ENCODE measurements around the gene ARHGAP27.

Gene ARHGAP27

GRCh38 chr17:45397796-45398195 lies 34.9 kb downstream of the ARHGAP27 start:
- Histone ChIP-seq H3K36me3 (peaks cover 0 to 57% (median 12%) of the 10 kb centered on the region in 3 donors), H3K4me3 (no peak overlapping the region), H3K27ac (no peak overlapping the region), H3K27me3 (peaks cover 0 to 3% of the 10 kb centered on the region in 2 donors), H3K4me1 (peaks cover 0 to 14% (median 9%) of the 10 kb centered on the region in 4 donors), H3K9me3 (no peaks in the 10 kb centered on the region)
- intact Hi-C loops (cut with DNase I; ENCODE audit: low total_unique reads) = no loop called here
- no peak for DNase-seq
- no peak for TF ChIP-seq CTCF (IDR thresholded peaks at IDR 0.05)

- H3K36me3 ChIP-seq = peaks cover 0 to 46% (median 4%) of the 10 kb centered on the region in 3 donors
- intact Hi-C loops (cut with DNase I; ENCODE audit: low total_unique reads) = no loop called here
- no peak overlapping the region for H3K4me3 ChIP-seq
- DNase-seq = no peak
- H3K27ac ChIP-seq = no peak overlapping the region
- H3K27me3 ChIP-seq = peaks cover 0 to 5% of the 10 kb centered on the region in 2 donors
- peaks cover 0 to 14% (median 9%) of the 10 kb centered on the region in 4 donors for H3K4me1 ChIP-seq
- H3K9me3 ChIP-seq = no peaks in the 10 kb centered on the region
- TF ChIP-seq CTCF (IDR thresholded peaks at IDR 0.05) = no peak
Observed at GRCh38 chr17:45396496-45397205, 36.0 kb downstream of the ARHGAP27 start.

- DNase-seq = no peak
- no peak for TF ChIP-seq CTCF (IDR thresholded peaks at IDR 0.05)
- peaks cover 0 to 37% (median 4%) of the 10 kb centered on the region in 3 donors for H3K36me3 ChIP-seq
- peaks cover 0 to 14% (median 9%) of the 10 kb centered on the region in 4 donors for H3K4me1 ChIP-seq
- peak overlapping the region; percentile 21 to 28 for H3K4me3 ChIP-seq
- no peak overlapping the region for H3K27ac ChIP-seq
- H3K9me3 ChIP-seq = no peaks in the 10 kb centered on the region
- peaks cover 0 to 12% of the 10 kb centered on the region in 2 donors for H3K27me3 ChIP-seq
- intact Hi-C loops (cut with DNase I; ENCODE audit: low total_unique reads) = no loop called here
Observed at GRCh38 chr17:45395569-45396415, 36.9 kb downstream of the ARHGAP27 start.

GRCh38 chr17:45394913-45395568 lies 37.6 kb downstream of the ARHGAP27 start:
- H3K27me3 ChIP-seq = peaks cover 0 to 14% of the 10 kb centered on the region in 2 donors
- H3K36me3 ChIP-seq = peaks cover 0 to 34% (median 4%) of the 10 kb centered on the region in 3 donors
- peak; percentile 60 to 67 for TF ChIP-seq CTCF (IDR thresholded peaks at IDR 0.05)
- no peaks in the 10 kb centered on the region for H3K9me3 ChIP-seq
- DNase-seq = no peak
- peak overlapping the region; percentile 21 to 28 for H3K4me3 ChIP-seq
- intact Hi-C loops (cut with DNase I; ENCODE audit: low total_unique reads) = no loop called here
- no peak overlapping the region for H3K27ac ChIP-seq
- peaks cover 0 to 14% (median 9%) of the 10 kb centered on the region in 4 donors for H3K4me1 ChIP-seq

GRCh38 chr17:45394564-45394912 lies 38.1 kb downstream of the ARHGAP27 start:
- no peak for TF ChIP-seq CTCF (IDR thresholded peaks at IDR 0.05)
- Histone ChIP-seq H3K36me3 (peaks cover 0 to 34% (median 4%) of the 10 kb centered on the region in 3 donors), H3K27me3 (peaks cover 0 to 14% of the 10 kb centered on the region in 2 donors), H3K4me3 (no peak overlapping the region), H3K9me3 (no peaks in the 10 kb centered on the region), H3K27ac (no peak overlapping the region), H3K4me1 (peaks cover 0 to 14% (median 9%) of the 10 kb centered on the region in 4 donors)
- no peak for DNase-seq
- intact Hi-C loops (cut with DNase I; ENCODE audit: low total_unique reads) = no loop called here

All from tibial artery (tissue), 4 donors.